ENCODE data around the gene TEX11. TPM values are rescaled to one million over a fixed set of nuclear protein-coding genes. Genes with fewer than 3 reads are reported as not detected.

The TEX11 gene
- total RNA-seq, 2 donors from 2014 or later: 0.75 TPM; not detected in 1

DNA sequence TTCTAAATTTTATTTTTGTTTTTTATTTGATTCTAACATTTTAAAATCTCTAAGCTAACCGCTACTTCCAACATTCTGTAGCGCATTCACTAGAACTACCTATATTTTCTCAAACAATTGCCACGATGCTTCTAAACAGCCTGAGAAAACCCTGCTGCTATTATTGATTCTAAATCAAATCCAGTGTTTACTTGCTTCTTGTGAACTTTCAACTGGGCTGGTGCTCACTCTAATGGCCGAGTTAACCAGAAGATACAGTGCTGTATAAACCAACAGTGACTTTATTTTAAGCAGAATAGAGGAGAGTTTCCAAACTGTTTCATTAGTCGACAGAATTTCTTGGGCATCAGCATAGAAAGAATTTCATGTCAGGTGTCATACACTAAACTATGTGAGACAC is 353.6 kb downstream of the TEX11 start:
- no peak overlapping the region for H3K27ac ChIP-seq (ENCODE audit: low read depth, low read length)
- Mint-ChIP-seq H3K4me3 (no peak overlapping the region), H3K4me1 (no peaks in the 10 kb centered on the region), H3K36me3 (ENCODE audit: low read depth) (no peaks in the 10 kb centered on the region), H3K9me3 (peaks cover 43% of the 10 kb centered on the region), H3K27ac (no peak overlapping the region), H3K27me3 (ENCODE audit: insufficient read depth) (no peaks in the 10 kb centered on the region)
- H3K4me3 ChIP-seq (ENCODE audit: low read length): no peak overlapping the region
- H3K27me3 ChIP-seq (ENCODE audit: control insufficient read depth, insufficient read depth, low read length, poor library complexity, severe bottlenecking): no peaks in the 10 kb centered on the region
- H3K4me1 ChIP-seq (ENCODE audit: control insufficient read depth, insufficient read depth, low read length): no peaks in the 10 kb centered on the region
- no peak for DNase-seq
- TF ChIP-seq, protein P1, sequence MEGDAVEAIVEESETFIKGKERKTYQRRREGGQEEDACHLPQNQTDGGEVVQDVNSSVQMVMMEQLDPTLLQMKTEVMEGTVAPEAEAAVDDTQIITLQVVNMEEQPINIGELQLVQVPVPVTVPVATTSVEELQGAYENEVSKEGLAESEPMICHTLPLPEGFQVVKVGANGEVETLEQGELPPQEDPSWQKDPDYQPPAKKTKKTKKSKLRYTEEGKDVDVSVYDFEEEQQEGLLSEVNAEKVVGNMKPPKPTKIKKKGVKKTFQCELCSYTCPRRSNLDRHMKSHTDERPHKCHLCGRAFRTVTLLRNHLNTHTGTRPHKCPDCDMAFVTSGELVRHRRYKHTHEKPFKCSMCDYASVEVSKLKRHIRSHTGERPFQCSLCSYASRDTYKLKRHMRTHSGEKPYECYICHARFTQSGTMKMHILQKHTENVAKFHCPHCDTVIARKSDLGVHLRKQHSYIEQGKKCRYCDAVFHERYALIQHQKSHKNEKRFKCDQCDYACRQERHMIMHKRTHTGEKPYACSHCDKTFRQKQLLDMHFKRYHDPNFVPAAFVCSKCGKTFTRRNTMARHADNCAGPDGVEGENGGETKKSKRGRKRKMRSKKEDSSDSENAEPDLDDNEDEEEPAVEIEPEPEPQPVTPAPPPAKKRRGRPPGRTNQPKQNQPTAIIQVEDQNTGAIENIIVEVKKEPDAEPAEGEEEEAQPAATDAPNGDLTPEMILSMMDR (conservative IDR thresholded peaks at IDR 0.05): no peak
- WGBS, 2 experiments (ENCODE audit: insufficient coverage in 1 of 2, insufficient read length in 1 of 2): 89% methylated on average over 4 of the region's 5 CpGs; no CpG with 5 or more reads in 1 of the 2 experiments
- peaks cover 5% of the 10 kb centered on the region for H3K9me3 ChIP-seq (ENCODE audit: control insufficient read depth, low read length)
- H3K36me3 ChIP-seq (ENCODE audit: control insufficient read depth, insufficient read depth, low read length): no peaks in the 10 kb centered on the region
- no peak overlapping the region for H3K9ac ChIP-seq (ENCODE audit: extremely low read depth, low read length, poor library complexity, severe bottlenecking)

DNA sequence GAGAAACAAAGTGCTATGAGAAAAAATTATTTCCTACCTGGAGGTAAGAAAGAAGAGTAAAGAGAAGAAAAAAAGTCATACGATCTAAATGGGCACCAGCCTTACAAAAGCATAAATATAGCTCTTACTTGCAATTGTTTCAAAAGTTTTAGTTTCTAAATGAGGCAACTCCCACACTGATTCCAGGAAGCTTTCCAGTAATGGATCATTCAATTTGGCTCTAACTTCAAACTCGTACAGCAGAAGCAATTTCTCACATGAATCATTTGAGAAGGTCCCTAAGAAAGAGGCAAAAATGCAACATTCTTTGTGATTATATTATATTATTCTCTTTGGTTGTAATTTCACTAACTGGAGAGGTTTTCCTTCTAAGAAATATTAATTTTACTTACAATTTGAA is 354.0 kb downstream of the TEX11 start:
- no peaks in the 10 kb centered on the region for H3K27me3 Mint-ChIP-seq (ENCODE audit: insufficient read depth)
- no peaks in the 10 kb centered on the region for H3K36me3 Mint-ChIP-seq (ENCODE audit: low read depth)

DNA sequence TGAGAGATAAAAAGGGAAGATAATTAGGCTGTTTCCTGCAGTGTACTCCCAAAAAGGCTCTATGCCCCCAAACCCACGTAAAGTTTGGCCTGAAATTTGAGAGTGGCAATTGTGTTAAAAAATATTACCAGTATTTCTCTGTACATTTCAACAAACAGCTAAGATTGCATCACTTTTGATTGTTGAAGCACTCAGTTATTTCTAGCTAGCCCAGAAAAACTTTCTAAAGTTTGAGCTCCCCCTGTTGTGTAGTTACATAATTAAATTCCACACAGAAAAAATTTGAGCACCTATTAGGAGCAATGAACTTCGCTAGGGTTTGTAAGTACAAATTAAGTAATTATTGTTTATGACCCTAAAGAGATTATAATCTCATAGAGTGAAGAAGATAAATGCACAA is 354.4 kb downstream of the TEX11 start:
- 67% methylated on average over 1 of the region's 2 CpGs; no CpG with 5 or more reads in 1 of the 2 experiments for WGBS, 2 experiments (ENCODE audit: insufficient coverage in 1 of 2, insufficient read length in 1 of 2)

More for the DNA sequence above, 354.0 kb downstream of the TEX11 start:
- WGBS, 2 experiments (ENCODE audit: insufficient coverage in 1 of 2, insufficient read length in 1 of 2): 78% methylated on average over 1 of the region's 2 CpGs; no CpG with 5 or more reads in 1 of the 2 experiments
- Histone ChIP-seq H3K9ac (ENCODE audit: extremely low read depth, low read length, poor library complexity, severe bottlenecking) (no peak overlapping the region), H3K4me3 (ENCODE audit: low read length) (no peak overlapping the region), H3K4me1 (ENCODE audit: control insufficient read depth, insufficient read depth, low read length) (no peaks in the 10 kb centered on the region), H3K9me3 (ENCODE audit: control insufficient read depth, low read length) (peaks cover under 1% of the 10 kb centered on the region), H3K27me3 (ENCODE audit: control insufficient read depth, insufficient read depth, low read length, poor library complexity, severe bottlenecking) (no peaks in the 10 kb centered on the region), H3K27ac (ENCODE audit: low read depth, low read length) (no peak overlapping the region), H3K36me3 (ENCODE audit: control insufficient read depth, insufficient read depth, low read length) (no peaks in the 10 kb centered on the region)
- no peak for DNase-seq
- no peaks in the 10 kb centered on the region for H3K4me1 Mint-ChIP-seq
- H3K27ac Mint-ChIP-seq: no peak overlapping the region
- TF ChIP-seq, protein P1 (conservative IDR thresholded peaks at IDR 0.05): no peak
- peaks cover 45% of the 10 kb centered on the region for H3K9me3 Mint-ChIP-seq
- H3K4me3 Mint-ChIP-seq: no peak overlapping the region

More for the DNA sequence above, 354.4 kb downstream of the TEX11 start:
- DNase-seq: no peak
- Mint-ChIP-seq H3K4me3 (no peak overlapping the region), H3K27me3 (ENCODE audit: insufficient read depth) (no peaks in the 10 kb centered on the region), H3K27ac (no peak overlapping the region), H3K4me1 (no peaks in the 10 kb centered on the region), H3K9me3 (peaks cover 45% of the 10 kb centered on the region), H3K36me3 (ENCODE audit: low read depth) (no peaks in the 10 kb centered on the region)
- Histone ChIP-seq H3K27ac (ENCODE audit: low read depth, low read length) (no peak overlapping the region), H3K27me3 (ENCODE audit: control insufficient read depth, insufficient read depth, low read length, poor library complexity, severe bottlenecking) (no peaks in the 10 kb centered on the region), H3K4me3 (ENCODE audit: low read length) (no peak overlapping the region), H3K9ac (ENCODE audit: extremely low read depth, low read length, poor library complexity, severe bottlenecking) (no peak overlapping the region), H3K4me1 (ENCODE audit: control insufficient read depth, insufficient read depth, low read length) (no peaks in the 10 kb centered on the region), H3K36me3 (ENCODE audit: control insufficient read depth, insufficient read depth, low read length) (no peaks in the 10 kb centered on the region), H3K9me3 (ENCODE audit: control insufficient read depth, low read length) (no peaks in the 10 kb centered on the region)
- TF ChIP-seq, protein P1 (conservative IDR thresholded peaks at IDR 0.05): peak; percentile 23

All from endodermal cell (in vitro differentiated cells).